ENCODE data around the gene BAG3.

Gene BAG3

DNA sequence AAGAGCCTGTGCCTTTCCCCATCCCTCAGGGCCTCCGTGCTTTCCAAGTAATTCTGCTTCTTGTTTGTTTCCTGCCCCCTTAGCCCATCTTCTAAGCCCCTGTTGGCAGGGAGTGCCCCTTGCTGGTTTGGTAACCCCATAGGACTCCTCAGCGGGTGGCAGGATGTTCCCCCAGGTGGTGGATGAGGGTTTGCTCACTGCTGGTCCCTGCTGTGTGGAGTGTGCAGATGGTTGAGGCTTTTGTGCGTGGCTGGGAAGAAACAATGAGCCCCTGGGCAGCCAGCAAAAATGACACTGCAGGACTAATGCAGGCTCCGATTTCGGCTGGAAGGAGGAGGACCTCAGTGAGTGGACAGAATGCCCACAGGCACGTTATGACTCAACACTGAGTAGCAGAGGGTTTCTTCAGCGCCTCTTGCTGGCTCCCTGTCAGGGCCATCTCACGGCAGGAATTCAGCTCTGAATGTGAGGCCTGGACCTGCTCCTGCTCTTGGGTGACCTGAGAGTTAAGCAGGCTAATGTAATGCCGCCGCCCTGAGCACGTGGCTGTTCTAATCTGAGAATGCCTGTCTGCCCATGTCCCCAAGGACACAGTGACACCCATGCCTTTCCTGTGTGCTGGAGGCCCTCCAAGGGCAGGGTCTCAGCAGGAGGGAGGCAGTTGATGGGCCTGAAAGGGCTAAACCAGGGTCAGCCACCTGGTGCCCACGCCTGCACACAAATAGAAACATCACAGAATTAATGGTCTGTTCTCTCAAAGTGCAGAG is 16.6 kb downstream of the BAG3 start:
- DNase-seq: peak; percentile 33

DNA sequence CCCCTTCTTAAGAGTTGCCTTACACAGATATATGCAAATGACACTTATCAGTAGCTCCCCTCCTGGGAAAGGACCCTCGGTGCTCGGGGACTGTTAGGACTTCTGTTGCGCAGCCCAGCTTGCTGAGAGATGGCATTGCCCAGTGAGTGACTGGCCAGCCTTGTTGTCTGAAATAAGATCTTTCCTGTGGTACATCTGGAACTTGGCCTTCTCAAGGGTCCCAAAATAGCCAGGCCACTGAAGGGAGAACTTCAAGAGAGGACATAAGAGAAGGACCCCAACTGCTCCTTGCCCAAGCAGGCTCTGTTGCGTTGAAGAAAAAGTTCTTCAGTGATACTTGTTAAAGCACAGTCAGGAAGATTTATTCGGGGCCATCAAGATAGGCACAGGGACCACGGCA is 17.3 kb downstream of the BAG3 start:
- DNase-seq: no peak

DNA sequence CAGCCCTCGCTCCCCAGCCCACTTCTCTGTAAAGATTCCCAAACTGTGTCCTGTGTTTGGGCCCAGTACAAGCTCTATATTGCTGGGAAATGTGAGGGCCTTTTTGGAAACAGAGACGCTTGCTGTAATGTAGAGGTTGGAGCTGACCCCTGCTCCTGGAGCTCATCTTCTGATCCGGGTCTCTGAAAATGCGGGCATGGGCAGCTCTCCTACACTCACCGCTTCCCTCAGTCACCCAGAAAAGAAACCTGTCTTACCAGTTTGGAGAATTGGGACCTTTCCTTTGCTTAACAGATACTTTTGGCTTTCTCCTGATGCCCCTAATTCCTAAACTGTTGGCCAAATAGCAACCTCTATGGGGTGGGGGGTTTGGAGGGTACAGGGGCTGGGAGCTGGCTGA is 18.2 kb downstream of the BAG3 start:
- DNase-seq: no peak

DNA sequence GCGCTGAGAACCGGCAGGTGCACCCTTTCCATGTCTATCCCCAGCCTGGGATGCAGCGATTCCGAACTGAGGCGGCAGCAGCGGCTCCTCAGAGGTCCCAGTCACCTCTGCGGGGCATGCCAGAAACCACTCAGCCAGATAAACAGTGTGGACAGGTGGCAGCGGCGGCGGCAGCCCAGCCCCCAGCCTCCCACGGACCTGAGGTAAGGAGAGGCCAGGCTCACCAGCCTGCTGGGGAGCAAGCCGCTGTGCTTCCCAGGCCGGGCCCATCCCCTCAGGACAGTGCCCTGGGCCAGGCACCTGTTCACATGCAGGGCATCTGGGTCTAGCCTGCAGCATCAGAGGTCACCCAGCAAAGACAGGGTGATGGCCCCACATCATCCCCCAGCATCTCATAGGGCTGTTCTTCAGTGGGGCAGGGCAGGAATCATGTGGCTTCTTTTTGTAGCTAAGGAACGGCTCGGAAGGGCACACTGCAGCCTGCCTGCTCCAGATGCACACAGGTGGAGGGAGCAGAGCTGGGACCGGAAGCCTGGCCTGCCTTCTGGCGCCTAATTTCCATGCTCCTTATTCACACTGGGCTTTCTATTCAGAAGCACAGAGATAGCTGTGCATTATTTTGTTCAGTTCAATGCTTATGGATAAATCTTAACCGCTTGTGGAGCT is 18.9 kb downstream of the BAG3 start:
- peak; percentile 74 for DNase-seq

DNA sequence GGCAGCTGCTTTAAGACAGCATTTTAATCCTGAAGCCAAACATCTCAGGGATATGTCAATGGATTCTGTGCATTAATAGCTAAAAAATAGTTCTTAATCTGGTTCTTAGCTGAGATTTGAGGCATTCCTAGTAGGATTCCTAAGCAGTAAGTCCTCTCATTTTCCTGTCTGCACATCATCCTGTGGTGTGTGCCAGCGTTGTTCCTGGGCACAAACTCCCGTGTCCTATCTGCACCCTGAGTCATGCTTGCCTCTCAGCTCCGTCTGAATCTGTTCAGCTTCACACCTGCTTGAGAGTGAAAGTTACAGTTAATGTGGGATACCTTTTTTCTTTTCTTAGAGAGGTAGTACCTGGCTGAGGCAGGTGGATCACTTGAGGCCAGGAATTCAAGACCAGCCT is 19.5 kb downstream of the BAG3 start:
- no peak for DNase-seq

DNA sequence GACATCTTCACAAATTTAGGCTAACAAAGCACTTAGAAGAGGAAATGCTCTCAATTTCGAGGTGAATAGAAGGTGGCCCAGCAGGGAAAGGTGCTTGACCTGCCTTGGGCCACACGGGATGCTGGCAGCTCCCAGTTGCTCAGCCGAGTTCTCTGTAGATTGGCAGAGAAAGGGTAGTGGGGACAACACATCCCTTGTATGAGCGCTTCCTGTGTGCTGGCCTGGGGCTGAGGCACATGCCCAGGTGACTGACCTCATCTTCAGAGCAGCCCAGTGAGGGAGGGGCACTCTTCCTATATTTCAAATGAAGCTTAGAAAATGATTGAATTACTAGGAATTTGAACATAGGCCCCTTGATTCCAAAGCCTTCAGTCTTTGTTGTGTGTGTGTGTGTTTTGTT is 20.2 kb downstream of the BAG3 start:
- DNase-seq: no peak

DNA sequence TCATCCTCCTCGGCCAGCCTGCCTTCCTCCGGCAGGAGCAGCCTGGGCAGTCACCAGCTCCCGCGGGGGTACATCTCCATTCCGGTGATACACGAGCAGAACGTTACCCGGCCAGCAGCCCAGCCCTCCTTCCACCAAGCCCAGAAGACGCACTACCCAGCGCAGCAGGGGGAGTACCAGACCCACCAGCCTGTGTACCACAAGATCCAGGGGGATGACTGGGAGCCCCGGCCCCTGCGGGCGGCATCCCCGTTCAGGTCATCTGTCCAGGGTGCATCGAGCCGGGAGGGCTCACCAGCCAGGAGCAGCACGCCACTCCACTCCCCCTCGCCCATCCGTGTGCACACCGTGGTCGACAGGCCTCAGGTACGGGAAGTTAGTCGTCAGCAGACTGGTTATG is 21.1 kb downstream of the BAG3 start:
- no peak for DNase-seq

DNA sequence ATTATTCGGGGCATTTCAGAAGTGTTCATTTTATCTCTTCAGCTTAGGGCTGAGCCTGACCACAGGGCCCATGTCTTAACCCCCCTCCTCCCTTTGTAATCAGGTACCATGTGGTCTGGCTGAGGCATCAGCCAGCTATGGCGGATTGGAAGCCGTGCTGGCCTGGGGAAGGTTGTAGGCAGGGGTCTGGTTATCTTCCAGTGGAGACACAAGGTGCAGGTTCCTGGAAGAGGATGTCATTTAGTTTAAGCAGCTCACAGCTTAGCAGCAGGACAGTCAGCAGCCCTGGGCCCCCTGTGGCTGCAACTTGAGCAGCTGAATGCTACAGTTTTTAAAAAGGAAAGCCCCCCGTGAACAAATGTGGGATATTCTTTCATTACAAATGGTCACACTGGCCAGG is 22.1 kb downstream of the BAG3 start:
- DNase-seq: no peak

DNA sequence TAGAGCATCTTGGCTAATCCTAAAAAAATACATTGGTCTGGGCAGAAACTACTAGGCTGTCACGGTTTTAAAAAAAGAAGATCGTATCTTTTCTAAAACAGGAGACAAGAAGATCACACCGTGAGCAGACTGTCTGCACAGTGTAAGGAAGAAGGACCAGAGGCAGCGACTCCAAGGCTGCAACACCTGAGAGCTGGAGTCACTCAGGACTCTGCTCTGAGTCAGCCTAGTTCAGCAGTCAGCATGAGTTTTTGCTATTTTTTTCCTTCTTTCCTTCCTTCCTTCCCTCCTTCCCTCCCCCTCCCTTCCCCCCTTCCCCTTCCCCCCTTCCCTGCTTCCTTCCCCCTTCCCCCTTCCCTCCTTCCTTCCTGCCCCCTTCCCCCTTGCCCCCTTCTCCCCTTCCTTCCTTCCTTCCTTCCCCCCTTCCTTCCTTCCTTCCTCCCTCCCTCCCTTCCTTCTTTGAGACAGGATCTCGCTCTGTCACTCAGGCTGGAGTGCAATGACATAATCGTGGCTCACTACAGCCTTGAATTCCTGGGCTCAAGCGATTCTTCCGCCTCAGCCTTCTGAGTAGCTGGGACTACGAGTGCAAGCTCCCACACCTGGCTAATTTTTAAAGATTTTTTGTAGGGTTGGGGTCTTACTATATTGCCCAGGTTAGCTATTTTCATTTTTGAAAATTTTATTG is 24.4 kb downstream of the BAG3 start:
- DNase-seq: no peak

DNA sequence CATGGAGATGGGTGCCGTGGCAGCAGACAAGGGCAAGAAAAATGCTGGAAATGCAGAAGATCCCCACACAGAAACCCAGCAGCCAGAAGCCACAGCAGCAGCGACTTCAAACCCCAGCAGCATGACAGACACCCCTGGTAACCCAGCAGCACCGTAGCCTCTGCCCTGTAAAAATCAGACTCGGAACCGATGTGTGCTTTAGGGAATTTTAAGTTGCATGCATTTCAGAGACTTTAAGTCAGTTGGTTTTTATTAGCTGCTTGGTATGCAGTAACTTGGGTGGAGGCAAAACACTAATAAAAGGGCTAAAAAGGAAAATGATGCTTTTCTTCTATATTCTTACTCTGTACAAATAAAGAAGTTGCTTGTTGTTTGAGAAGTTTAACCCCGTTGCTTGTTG is 25.9 kb downstream of the BAG3 start:
- DNase-seq: no peak

DNA sequence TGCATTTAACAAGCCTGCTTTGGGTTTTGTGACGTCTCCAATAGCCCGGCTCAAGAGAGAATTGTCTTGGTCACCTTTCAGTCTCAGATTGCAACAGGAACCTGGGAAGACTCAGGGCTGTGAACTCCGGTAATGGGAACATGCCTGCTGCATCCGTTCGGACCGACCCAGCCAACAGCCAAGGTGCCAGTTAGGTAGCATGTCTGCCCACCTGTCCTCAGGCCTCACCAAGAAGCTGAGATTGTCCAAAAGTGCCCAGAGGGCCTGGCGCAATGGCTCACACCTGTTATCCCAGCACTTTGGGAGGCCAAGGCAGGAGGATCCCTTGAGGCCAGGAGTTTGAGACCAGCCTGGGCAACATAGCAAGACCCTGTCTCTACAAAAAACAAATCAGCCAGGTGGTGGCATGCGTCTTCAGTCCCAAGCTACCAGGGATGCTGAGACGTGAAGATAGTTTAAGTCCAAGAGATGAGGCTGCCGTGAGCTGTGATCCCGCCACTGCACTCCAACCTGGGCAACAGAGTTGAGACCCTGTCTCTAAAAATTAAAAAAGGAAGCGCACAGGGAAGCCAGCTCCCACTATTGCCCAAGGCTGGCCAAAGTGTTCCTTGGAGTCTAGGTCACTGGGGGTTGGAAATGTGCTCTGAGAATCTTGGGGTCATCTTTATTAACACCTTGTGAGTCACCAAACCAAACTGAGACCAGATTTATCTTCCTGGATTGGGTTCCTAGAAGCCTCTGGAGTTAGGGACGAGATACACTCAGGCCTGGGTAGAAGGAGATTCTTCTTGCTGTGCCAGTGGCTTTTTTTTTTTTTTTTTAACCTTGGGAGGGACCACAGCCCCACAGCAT is 26.9 kb downstream of the BAG3 start:
- DNase-seq: no peak

DNA sequence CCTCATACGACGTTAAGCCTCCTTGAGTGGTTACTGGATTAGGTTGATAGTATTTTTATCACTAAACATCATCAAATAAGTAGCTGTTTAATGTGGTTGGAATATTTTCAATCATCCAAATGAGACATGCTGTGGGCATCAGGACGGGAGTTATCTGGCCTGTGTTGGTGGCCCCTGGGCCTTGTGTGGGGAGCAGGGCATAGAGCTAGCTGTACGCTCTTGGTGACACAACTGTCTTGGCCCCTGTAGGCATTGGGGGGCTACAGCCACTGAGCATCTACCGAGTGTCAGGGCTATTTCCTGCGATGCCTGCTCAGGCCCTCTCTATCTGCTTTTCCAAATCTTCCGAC is 28.3 kb downstream of the BAG3 start:
- no peak for DNase-seq

DNA sequence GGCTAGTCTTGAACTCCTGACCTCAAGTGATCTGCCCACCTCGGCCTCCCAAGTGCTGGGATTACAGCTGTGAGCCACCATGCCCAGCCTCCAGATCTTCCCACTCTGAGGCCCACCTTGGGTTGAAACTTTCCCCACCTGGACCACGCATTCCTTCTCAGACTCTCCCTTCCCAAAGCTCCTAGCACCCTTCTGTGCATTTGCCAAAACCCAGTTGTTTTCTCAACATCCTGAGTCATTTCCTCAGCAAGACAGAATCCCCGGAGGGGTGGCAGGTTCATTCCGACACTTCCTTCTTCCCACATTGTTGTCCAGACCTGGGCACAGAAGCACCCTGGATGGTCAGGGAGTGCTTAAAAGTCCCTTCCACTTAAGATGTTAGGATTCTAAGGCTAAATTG is 28.9 kb downstream of the BAG3 start:
- no peak for DNase-seq

DNA sequence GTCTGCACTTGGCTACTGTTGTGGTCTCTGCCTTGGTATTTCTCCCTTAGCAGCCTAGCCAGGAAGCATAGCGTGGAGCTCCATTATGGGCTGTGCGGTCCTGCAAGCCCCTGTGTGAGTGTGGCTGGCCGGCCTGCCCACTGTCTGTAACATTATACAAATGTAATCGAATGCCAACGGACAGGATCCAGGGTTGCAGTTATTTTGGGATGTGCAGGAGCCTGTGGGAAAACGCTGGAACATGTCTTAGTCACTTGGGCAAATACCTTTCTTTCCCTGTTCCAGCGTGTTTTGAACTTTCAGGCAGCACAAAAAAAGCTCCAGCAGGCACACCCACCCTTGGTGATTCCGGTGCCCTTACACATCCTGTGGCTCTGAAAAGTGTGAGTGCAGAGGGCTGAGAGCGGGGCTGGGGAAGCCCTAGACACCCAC is 29.5 kb downstream of the BAG3 start:
- peak; percentile 2 for DNase-seq

DNA sequence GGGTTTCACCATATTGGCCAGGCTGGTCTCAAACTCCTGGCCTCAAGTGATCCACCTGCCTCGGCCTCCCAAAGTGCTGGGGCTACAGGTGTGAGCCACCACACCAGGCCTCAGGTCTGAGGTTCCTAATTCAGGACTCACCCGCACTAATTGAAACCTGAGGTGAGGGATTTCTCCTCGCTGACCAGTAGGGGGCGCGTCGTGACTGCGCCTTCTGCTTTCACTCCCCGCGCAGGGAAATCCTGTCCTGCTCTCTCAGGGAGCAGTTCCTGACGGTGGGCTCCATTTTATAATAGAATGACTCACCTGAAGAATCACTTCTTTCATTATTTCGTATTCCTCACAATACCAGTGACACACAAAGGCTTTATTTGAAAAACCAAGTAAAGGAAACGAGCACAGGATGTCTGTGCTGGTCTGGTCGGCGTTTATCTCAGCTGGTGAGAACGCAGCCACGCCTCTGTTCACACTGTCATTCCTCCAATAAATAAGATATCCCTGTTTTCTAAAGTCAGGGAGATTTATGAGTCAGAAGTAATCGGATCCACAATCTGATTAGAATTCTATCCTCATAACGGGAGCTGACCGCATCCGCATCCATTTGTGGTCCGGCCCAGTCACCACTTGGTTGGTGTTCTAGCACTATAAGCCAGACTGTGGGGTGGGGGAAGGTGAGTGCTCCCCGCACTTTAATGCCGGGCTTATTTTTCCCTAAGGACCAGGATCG is 35.4 kb downstream of the BAG3 start:
- DNase-seq: peak; percentile 37

DNA sequence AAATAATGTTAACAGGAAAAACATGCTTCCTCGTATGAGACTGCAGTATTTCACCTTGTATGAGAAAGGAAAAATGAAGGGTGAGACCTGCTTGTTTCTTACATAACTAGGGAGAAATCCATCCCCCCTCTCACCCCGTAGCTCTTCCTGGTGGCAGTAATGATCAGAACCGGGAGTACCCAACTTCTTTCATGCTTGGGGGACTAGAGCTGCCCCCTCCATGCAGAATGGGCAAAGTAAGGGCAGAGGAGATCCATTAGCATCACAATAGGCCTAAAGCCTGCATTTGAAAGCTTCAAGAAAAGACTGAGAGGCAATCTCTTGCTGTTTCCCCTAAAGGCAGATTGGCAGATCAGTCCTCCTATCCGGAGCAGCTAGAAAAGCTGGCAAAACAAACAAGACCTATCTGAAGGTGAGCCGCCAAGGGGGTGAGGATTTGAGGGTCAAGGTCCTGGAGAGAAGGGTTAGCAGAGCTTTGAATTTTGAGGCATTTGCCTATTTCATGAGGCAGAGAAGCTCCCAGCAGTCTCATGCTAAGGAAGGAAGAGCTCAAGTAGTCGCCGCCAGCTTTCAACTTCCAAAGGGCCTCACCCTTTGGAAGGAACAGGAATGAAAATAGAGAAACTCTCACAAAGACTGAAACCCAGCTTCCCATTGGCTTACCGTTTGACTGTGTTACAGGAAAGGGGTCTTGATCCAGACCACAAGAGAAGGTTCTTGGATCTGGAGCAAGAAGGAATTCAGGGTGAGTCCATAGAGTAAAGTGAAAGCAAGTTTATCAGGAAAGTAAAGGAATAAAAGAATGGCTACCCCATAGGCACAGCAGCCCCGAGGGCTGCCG is 36.2 kb downstream of the BAG3 start:
- DNase-seq: no peak

DNA sequence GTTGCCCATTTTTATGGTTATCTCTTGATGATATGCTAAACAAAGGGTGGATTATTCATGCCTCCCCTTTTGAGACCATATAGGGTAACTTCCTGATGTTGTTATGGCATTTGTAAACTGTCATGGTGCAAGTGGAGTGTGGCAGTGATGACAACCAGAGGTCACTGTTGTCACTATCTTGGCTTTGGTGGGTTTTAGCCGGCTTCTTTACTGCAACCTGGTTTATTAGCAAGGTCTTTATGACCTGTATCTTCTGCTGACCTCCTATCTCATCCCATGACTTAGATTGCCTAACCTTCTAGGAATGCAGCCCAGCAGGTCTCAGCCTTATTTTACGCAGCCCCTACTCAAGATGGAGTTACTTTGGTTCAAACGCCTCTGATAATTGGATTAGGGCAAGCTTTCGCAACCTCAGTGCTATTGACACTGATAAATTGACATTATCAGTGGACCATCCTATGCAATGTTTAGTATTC is 36.9 kb downstream of the BAG3 start:
- DNase-seq: no peak

DNA sequence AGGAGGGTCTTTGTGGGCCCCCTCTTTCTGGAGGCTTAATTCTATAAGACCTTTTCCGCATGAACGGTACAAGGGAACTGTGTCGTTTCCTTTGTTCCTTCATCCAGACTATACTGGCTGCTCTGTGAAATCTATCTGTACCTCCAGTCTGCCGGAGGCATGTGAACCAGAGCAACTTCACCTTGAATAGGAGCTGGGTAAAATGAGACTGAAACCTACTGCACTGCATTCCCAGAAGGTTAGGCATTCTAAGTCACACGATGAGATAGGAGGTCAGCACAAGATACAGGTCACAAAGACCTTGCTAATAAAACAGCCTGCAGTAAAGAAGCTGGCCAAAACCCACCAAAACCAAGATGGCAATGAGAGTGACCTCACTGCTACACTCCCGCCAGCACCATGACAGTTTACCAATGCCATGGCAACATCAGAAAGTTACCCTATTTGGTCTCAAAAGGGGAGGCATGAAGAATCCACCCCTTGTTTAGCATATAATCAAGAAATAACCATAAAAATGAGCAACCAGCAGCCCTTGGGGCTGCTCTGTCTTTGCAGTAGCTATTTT is 37.9 kb downstream of the BAG3 start:
- no peak for DNase-seq

DNA sequence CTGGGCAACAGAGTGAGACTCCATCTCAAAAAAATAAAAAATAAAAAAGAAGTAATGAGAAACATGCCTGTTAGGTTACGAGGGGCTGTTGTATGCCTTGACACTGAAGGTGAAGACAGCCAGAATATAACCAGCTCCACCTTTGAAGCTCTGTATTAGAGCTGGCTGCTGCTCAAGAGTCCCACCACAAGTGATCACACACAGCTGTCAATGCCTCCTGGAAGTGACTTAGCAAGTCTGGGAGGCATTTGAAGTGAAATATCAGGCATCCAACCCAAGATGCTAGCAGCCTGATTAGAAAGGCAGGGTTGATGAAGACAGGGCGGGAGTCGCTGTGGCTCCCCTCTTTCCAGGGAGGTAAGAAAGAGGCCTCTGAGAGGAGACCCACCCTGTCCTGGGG is 40.5 kb downstream of the BAG3 start:
- no peak for DNase-seq

DNA sequence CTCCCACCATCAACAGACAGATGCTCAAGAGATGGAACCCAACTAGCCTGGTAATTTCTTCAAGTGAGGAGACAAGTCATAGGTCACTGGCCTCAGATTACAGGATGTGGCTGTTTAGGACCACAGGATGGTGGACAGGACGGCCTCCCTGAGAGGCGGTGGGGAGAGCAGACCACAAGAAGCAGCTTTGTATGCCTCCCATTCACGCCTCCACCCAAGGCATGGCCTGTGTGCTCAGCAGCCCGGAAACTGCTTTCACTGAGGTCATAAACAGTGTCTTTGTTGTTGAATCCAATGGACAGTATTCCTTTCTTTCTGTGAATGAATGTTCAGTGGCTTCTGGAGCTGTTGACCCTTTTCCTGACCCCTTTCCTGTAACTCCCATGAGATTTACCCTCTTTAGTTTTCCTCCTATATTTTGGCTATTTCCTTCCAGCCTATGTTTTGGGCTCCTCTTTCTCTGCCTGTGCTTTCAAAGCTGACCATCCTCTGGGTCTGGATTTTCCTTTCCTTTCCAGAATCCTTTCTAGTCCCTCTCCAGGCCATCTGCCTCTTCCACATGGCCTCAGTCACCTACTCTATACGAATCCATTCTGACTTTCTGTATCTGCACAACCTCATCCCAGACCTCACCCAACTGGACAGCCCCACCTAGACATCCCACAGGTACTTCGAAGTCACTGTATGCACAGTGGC is 42.2 kb downstream of the BAG3 start:
- DNase-seq: no peak

DNA sequence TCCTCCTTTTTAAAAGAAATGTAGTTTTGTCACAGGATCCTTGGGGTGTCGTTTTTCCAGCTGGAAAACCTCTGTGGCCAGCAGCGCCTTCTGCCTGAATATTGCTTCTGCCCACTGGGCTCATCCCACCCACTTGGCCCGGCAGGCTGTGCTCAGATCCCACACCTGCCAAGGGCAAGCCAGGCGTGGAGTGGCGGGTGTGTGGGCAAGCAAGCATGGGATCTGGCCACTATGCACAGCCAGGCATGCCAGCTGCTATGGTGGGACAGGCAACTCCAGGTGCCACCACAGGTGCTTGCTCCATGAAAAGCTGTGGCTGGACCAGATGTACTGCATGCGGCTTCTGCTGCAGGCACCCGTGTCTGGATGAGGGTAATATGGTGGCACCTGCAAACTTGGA is 43.4 kb downstream of the BAG3 start:
- no peak for DNase-seq
